Fibroblast of lung (primary cell): ENCODE measurements around the gene RPL9. TPM values are rescaled to one million over a fixed set of nuclear protein-coding genes. Genes with fewer than 3 reads are reported as not detected.
"Not testable (repeated sequence)": the region's sequence is repeated elsewhere in the genome, so short reads cannot be mapped to it uniquely, and the experiment has no call there.

Experiments
- DNase-seq, 2 donors: peaks; one replicate each; pipeline versions ENCODE4 v3.0.0 to v3.0.0-alpha.2; 2010; ENCODE audit warnings: low read depth in 2 of 2
- H2AFZ ChIP-seq: 2 replicates; pipeline ENCODE4 v1.5.1; 2012; ENCODE audit warnings: low read length, control low read depth, inconsistent platforms
- H3K27ac ChIP-seq: 2 replicates; pipeline ENCODE4 v1.5.1; 2011; ENCODE audit warnings: low read length, control low read depth; ENCODE audit not compliant: insufficient read depth
- H3K27me3 ChIP-seq: 2 replicates; pipeline ENCODE4 v1.5.1; 2011; ENCODE audit warnings: mild to moderate bottlenecking, low read length; ENCODE audit not compliant: control insufficient read depth, insufficient read depth
- H3K36me3 ChIP-seq: 2 replicates; pipeline ENCODE4 v1.5.1; 2011; ENCODE audit warnings: low read length; ENCODE audit not compliant: control insufficient read depth, insufficient read depth
- H3K4me1 ChIP-seq: 2 replicates; pipeline ENCODE4 v1.5.1; 2011; ENCODE audit warnings: low read length; ENCODE audit not compliant: control insufficient read depth, insufficient read depth; ENCODE audit errors: extremely low read depth
- H3K4me2 ChIP-seq: 2 replicates; pipeline ENCODE4 v1.5.1; 2011; ENCODE audit warnings: low read length, control low read depth; ENCODE audit not compliant: insufficient read depth; ENCODE audit errors: extremely low read depth
- H3K4me3 ChIP-seq, 4 experiments: fragments of 200-600 bp in 1 of 4; sonication (generic) in 1 of 4; replicated peaks in 1 of 4; 2 replicates each; pipeline ENCODE4 v1.5.1; 2011 to 2016; ENCODE audit warnings: low read length in 4 of 4, low read depth in 3 of 4, mild to moderate bottlenecking in 3 of 4, control low read depth in 2 of 4, inconsistent platforms in 1 of 4, mixed read lengths in 1 of 4; ENCODE audit not compliant: insufficient read depth in 1 of 4; ENCODE audit errors: control extremely low read depth in 1 of 4
- H3K79me2 ChIP-seq: 2 replicates; pipeline ENCODE4 v1.5.1; 2012; ENCODE audit warnings: mild to moderate bottlenecking, low read length, inconsistent platforms; ENCODE audit not compliant: control insufficient read depth, insufficient read depth
- H3K9ac ChIP-seq: 2 replicates; pipeline ENCODE4 v1.5.1; 2011; ENCODE audit warnings: mild to moderate bottlenecking, low read length, control low read depth; ENCODE audit not compliant: insufficient read depth
- H3K9me3 ChIP-seq: 2 replicates; pipeline ENCODE4 v1.5.1; 2012; ENCODE audit warnings: low read depth, low read length; ENCODE audit not compliant: control insufficient read depth, insufficient read depth
- H4K20me1 ChIP-seq: 2 replicates; pipeline ENCODE4 v1.5.1; 2011; ENCODE audit warnings: low read length; ENCODE audit not compliant: control insufficient read depth, insufficient read depth; ENCODE audit errors: extremely low read depth
- EZH2 ChIP-seq: IDR thresholded peaks from 2 replicates; pipeline ENCODE4 v1.5.1; 2012; ENCODE audit warnings: low read length, control low read depth, mild to moderate bottlenecking; ENCODE audit errors: missing control alignments
- polyA plus RNA-seq, 2 donors: library from polyadenylated mRNA; depleted of rRNA in 1 of 2; stranded (reverse) in 1 of 2; unstranded in 1 of 2; fragments of >200 nt; gene quantifications; 2 replicates each; pipeline ENCODE4 v1.2.1, GENCODE V29; 2011 to 2012; ENCODE audit warnings: missing spikeins in 1 of 2
- total RNA-seq: library from RNA; depleted of rRNA; stranded (reverse); fragments of >200 nt; gene quantifications from 2 replicates; pipeline ENCODE4 v1.2.1, GENCODE V29; 2014
- TF ChIP-seq, protein P1 (sequence below), 2 donors: IDR thresholded peaks in 1 of 2; conservative IDR thresholded peaks in 1 of 2; 1 replicate in 1 of 2; 2 replicates in 1 of 2; pipeline ENCODE4 v1.5.1; 2011 to 2012; ENCODE audit warnings: low read length in 2 of 2, control low read depth in 1 of 2, inconsistent platforms in 1 of 2, low read depth in 1 of 2, mild to moderate bottlenecking in 1 of 2

The RPL9 gene
- total and polyA plus RNA-seq, 2 donors (not counting 1 experiment from before 2014, with no cell fraction given), result 1,426 to 2,253 TPM

DNA sequence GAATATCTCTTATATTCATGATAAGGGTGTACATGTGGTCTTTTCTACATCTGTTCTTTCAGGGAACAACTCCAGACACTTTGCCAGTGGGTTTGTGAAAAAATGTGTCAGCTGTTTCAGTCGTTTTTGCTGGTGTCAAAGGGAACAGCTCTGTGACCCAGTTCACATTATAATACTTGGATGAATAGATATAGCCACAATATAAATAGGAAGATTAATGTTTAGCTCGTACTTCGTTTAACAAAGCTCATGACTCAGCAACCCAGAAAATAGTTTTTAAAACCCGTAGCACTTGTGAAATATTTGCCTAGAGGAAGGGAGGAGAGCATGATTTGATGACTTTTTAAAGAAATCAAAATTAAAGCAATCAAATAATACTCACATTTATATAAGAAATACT, 8.0 kb upstream of the RPL9 start:
- no peak overlapping the region for H3K4me3 ChIP-seq
- H3K79me2 ChIP-seq, result no peaks in the 10 kb centered on the region
- peak; percentile 61 to 68 for DNase-seq
- no peak for TF ChIP-seq EZH2
- TF ChIP-seq, protein P1, sequence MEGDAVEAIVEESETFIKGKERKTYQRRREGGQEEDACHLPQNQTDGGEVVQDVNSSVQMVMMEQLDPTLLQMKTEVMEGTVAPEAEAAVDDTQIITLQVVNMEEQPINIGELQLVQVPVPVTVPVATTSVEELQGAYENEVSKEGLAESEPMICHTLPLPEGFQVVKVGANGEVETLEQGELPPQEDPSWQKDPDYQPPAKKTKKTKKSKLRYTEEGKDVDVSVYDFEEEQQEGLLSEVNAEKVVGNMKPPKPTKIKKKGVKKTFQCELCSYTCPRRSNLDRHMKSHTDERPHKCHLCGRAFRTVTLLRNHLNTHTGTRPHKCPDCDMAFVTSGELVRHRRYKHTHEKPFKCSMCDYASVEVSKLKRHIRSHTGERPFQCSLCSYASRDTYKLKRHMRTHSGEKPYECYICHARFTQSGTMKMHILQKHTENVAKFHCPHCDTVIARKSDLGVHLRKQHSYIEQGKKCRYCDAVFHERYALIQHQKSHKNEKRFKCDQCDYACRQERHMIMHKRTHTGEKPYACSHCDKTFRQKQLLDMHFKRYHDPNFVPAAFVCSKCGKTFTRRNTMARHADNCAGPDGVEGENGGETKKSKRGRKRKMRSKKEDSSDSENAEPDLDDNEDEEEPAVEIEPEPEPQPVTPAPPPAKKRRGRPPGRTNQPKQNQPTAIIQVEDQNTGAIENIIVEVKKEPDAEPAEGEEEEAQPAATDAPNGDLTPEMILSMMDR (conservative IDR thresholded peaks at IDR 0.05 in 1 of 2, IDR thresholded peaks at IDR 0.05 in 1 of 2; ENCODE audit: low read depth in 1 of 2, low read length in 2 of 2), result no peak
- H3K4me1 ChIP-seq, result no peaks in the 10 kb centered on the region
- no peak overlapping the region for H3K9ac ChIP-seq
- H3K27ac ChIP-seq, result no peak overlapping the region
- H3K27me3 ChIP-seq, result no peaks in the 10 kb centered on the region
- H3K36me3 ChIP-seq, result no peaks in the 10 kb centered on the region
- H3K4me2 ChIP-seq, result no peak overlapping the region
- H2AFZ ChIP-seq, result no peak overlapping the region
- no peaks in the 10 kb centered on the region for H3K9me3 ChIP-seq
- H4K20me1 ChIP-seq, result no peaks in the 10 kb centered on the region

DNA sequence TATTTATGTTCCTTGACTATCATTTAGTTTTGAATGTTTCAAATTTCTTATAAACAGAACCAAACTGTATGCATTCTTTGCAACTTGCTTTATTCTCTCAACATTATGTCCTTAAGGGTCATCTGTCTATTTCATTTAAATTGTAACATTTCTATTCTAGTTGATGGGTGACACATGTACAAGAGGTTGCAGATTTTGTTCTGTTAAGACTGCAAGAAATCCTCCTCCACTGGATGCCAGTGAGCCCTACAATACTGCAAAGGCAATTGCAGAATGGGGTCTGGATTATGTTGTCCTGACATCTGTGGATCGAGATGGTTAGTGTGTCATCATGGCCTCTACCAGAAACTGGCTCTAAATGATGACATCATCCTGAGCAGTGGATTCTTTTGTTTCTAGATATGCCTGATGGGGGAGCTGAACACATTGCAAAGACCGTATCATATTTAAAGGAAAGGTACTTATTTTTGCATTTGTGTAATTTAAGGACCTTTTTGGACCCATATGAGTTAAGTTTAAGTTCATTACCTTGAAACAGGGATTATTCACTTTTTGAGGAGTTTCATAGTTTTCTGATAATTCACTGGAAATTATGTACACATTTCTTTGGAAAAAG, 6.3 kb upstream of the RPL9 start:
- Histone ChIP-seq H3K79me2 (no peaks in the 10 kb centered on the region), H3K9ac (no peak overlapping the region)

DNA sequence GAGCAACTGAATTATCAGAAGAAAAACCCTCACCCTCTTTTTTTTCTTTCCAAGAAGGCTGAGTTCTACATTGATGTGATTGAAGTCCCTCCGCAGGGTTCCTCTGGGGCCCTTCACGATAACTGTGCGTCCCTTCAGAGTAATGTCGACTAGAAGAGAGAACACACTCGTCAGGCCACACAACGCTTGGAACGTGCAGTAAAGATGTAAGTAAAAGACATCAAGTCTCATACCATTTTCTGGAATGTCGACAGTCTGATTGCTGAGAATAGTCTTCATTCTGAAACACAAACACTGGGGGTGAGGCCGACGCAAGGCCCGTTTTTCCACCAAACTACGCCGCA, 589 bp downstream of the RPL9 start:
- Histone ChIP-seq H3K4me3 (peak overlapping the region; percentile 85 to 100 (median 96)), H3K9ac (peak overlapping the region; percentile 98), H3K27ac (peak overlapping the region; percentile 95), H3K4me2 (peak overlapping the region; percentile 98), H3K79me2 (peaks cover 39% of the 10 kb centered on the region), H3K4me1 (peaks cover 10% of the 10 kb centered on the region)
- not testable (repeated sequence) for H3K36me3 ChIP-seq, DNase-seq, H4K20me1 ChIP-seq, H3K27me3 ChIP-seq, H3K9me3 ChIP-seq, H2AFZ ChIP-seq

More for the DNA sequence above, 6.3 kb upstream of the RPL9 start:
- Histone ChIP-seq H3K4me3 (no peak overlapping the region), H3K36me3 (no peaks in the 10 kb centered on the region), H4K20me1 (no peaks in the 10 kb centered on the region), H3K27ac (peak overlapping the region; percentile 16), H2AFZ (peak overlapping the region; percentile 80), H3K4me1 (no peaks in the 10 kb centered on the region), H3K9me3 (no peaks in the 10 kb centered on the region), H3K27me3 (no peaks in the 10 kb centered on the region), H3K4me2 (peak overlapping the region; percentile 41)
- TF ChIP-seq, protein P1 (conservative IDR thresholded peaks at IDR 0.05 in 1 of 2, IDR thresholded peaks at IDR 0.05 in 1 of 2; ENCODE audit: low read depth in 1 of 2, low read length in 2 of 2), result peak; percentile 24 to 39
- TF ChIP-seq EZH2, result no peak
- peak; percentile 86 to 88 for DNase-seq
